SK-N-SH (cell line): ENCODE measurements around the gene MRPL14. TPM values are rescaled to one million over a fixed set of nuclear protein-coding genes. Genes with fewer than 3 reads are reported as not detected.

Source experiments
- CTCF ChIA-PET: fragments of 300-600, 350-600 bp; formaldehyde crosslinking; extraction: SDS; loops from one replicate; lab custom pipeline; 2021; lab: Yijun Ruan, JAX
- POLR2A ChIA-PET: fragments of 350-600 bp; sonication (Branson Sonifier 250); formaldehyde crosslinking; extraction: SDS; loops from one replicate; lab custom pipeline; 2020; ENCODE audit warnings: antibody characterized with exemption, inconsistent platforms; lab: Yijun Ruan, JAX
- DNase-seq: peaks from one replicate; pipeline ENCODE4 v3.0.0; 2012
- H2AFZ ChIP-seq: fragments of 200-600 bp; sonication (generic); 2 replicates; pipeline ENCODE4 v1.8.1; 2016; ENCODE audit warnings: antibody characterized with exemption, mild to moderate bottlenecking, low read depth
- H3F3A ChIP-seq: fragments of 200-600 bp; sonication (generic); replicated peaks from 2 replicates; pipeline ENCODE3; 2016; ENCODE audit warnings: antibody characterized with exemption, mild to moderate bottlenecking; ENCODE audit not compliant: insufficient read depth
- H3K27ac ChIP-seq, 2 experiments: fragments of 200-500 bp in 1 of 2; fragments of 200-600 bp in 1 of 2; sonication (Bioruptor generic) in 1 of 2; sonication (generic), shearing (Covaris generic) in 1 of 2; 2 replicates each; pipeline versions ENCODE4 v1.5.1 to v1.6.1; 2014 to 2016; ENCODE audit warnings: low read depth in 2 of 2, inconsistent platforms in 1 of 2, low read length in 1 of 2, mild to moderate bottlenecking in 1 of 2, mixed read lengths in 1 of 2
- H3K27me3 ChIP-seq: fragments of 200-600 bp; sonication (generic), shearing (Covaris generic); 2 replicates; pipeline ENCODE4 v1.6.1; 2016; ENCODE audit warnings: mixed run types; ENCODE audit not compliant: insufficient read depth
- H3K36me3 ChIP-seq, 2 experiments: fragments of 200-500 bp in 1 of 2; fragments of 200-600 bp in 1 of 2; sonication (Bioruptor generic) in 1 of 2; sonication (generic) in 1 of 2; replicated peaks in 1 of 2; 2 replicates each; pipeline versions ENCODE3 to v1.5.1; 2014 to 2016; ENCODE audit warnings: low read length in 1 of 2, mild to moderate bottlenecking in 1 of 2; ENCODE audit not compliant: insufficient read depth in 2 of 2, control insufficient read depth in 1 of 2
- H3K4me1 ChIP-seq, 2 experiments: fragments of 200-500 bp in 1 of 2; fragments of 200-600 bp in 1 of 2; sonication (Bioruptor generic) in 1 of 2; sonication (generic), shearing (Covaris generic) in 1 of 2; 2 replicates each; pipeline versions ENCODE4 v1.5.1 to v1.6.1; 2014 to 2016; ENCODE audit warnings: low read depth in 1 of 2, low read length in 1 of 2, mixed run types in 1 of 2; ENCODE audit not compliant: insufficient read depth in 2 of 2, control insufficient read depth in 1 of 2
- H3K4me2 ChIP-seq: fragments of 200-600 bp; sonication (generic), shearing (Covaris generic); 2 replicates; pipeline ENCODE4 v1.6.1; 2017; ENCODE audit warnings: mixed run types
- H3K4me3 ChIP-seq, 2 experiments: fragments of 200-500 bp in 1 of 2; fragments of 200-600 bp in 1 of 2; sonication (Bioruptor generic) in 1 of 2; sonication (generic), shearing (Covaris generic) in 1 of 2; 2 replicates each; pipeline versions ENCODE4 v1.5.1 to v1.8.1; 2014 to 2016; ENCODE audit warnings: low read depth in 2 of 2, inconsistent platforms in 1 of 2, low read length in 1 of 2, mild to moderate bottlenecking in 1 of 2, mixed read lengths in 1 of 2, moderate library complexity in 1 of 2
- H3K79me2 ChIP-seq: fragments of 200-600 bp; sonication (generic); 2 replicates; pipeline ENCODE4 v1.8.1; 2017; ENCODE audit warnings: mild to moderate bottlenecking; ENCODE audit not compliant: insufficient read depth
- H3K9ac ChIP-seq: fragments of 200-600 bp; sonication (generic); 2 replicates; pipeline ENCODE4 v1.6.1; 2017; ENCODE audit warnings: mixed run types
- H3K9me2 ChIP-seq: fragments of 200-600 bp; sonication (generic); 2 replicates; pipeline ENCODE4 v1.6.1; 2017; ENCODE audit warnings: mixed run types
- H3K9me3 ChIP-seq: fragments of 200-600 bp; sonication (generic); 2 replicates; pipeline ENCODE4 v1.6.1; 2017; ENCODE audit warnings: mixed run types, mild to moderate bottlenecking, moderate library complexity
- H4K20me1 ChIP-seq: fragments of 200-600 bp; sonication (generic); 2 replicates; pipeline ENCODE4 v1.6.1; 2017; ENCODE audit warnings: mild to moderate bottlenecking, mixed run types; ENCODE audit not compliant: insufficient read depth
- CHD2 ChIP-seq: fragments of 150-350 bp; IDR thresholded peaks from 2 replicates; pipeline ENCODE4 v1.6.1; 2018; ENCODE audit warnings: low read length; ENCODE audit not compliant: partially characterized antibody
- ELF1 ChIP-seq: IDR thresholded peaks from 2 replicates; pipeline ENCODE4 v1.4.0; 2012
- FOXM1 ChIP-seq: IDR thresholded peaks from 2 replicates; pipeline ENCODE4 v1.4.0; 2012; ENCODE audit warnings: low read depth, mild to moderate bottlenecking
- GABPA ChIP-seq: IDR thresholded peaks from 2 replicates; pipeline ENCODE4 v1.4.0; 2012; ENCODE audit warnings: low read depth, mild to moderate bottlenecking
- MAX ChIP-seq: IDR thresholded peaks from 2 replicates; pipeline ENCODE4 v1.4.0; 2012; ENCODE audit warnings: low read depth
- POLR2AphosphoS5 ChIP-seq: IDR thresholded peaks from 2 replicates; pipeline ENCODE4 v1.6.1; 2012; ENCODE audit warnings: low read depth, low read length
- RCOR1 ChIP-seq: fragments of 150-350 bp; IDR thresholded peaks from 2 replicates; pipeline ENCODE4 v1.6.1; 2017; ENCODE audit warnings: antibody characterized with exemption, low read length
- RFX5 ChIP-seq: IDR thresholded peaks from 2 replicates; pipeline ENCODE4 v1.6.1; 2012; ENCODE audit warnings: mild to moderate bottlenecking, improper control_type of control experiment, low read length
- SIN3A ChIP-seq: IDR thresholded peaks from 2 replicates; pipeline ENCODE4 v1.6.1; 2012; ENCODE audit warnings: low read depth, mild to moderate bottlenecking, low read length, moderate library complexity, borderline replicate concordance
- SMC3 ChIP-seq: IDR thresholded peaks from 2 replicates; pipeline ENCODE4 v1.6.1; 2012; ENCODE audit warnings: low read depth, low read length, improper control_type of control experiment
- TAF1 ChIP-seq: IDR thresholded peaks from 2 replicates; pipeline ENCODE4 v1.6.1; 2012; ENCODE audit warnings: low read depth, mild to moderate bottlenecking, low read length, moderate library complexity, borderline replicate concordance
- WGBS: methylation state at CpG from one replicate; pipeline ENCODE4 v1.1.6; 2017; ENCODE audit warnings: low lambda C conversion rate; 5-methylcytosine and 5-hydroxymethylcytosine counted together
- polyA plus RNA-seq, 3 experiments: library from polyadenylated mRNA; depleted of rRNA; stranded (reverse); fragments of >200 nt; gene quantifications; 2 replicates each; pipeline ENCODE4 v1.2.3, GENCODE V29; 2012
- TF ChIP-seq, protein P1 (sequence below): IDR thresholded peaks from 2 replicates; pipeline ENCODE4 v1.4.0; 2012; ENCODE audit warnings: low read depth, borderline replicate concordance
- TF ChIP-seq, protein P2 (sequence below): fragments of 150-350 bp; IDR thresholded peaks from 2 replicates; pipeline ENCODE4 v1.6.1; 2017; ENCODE audit warnings: antibody characterized with exemption, low read length, low read depth, borderline replicate concordance

MRPL14 gene
- polyA plus RNA-seq, 1 of the 3 experiments (the other 2 are of a cell fraction) = 97.0 TPM

DNA sequence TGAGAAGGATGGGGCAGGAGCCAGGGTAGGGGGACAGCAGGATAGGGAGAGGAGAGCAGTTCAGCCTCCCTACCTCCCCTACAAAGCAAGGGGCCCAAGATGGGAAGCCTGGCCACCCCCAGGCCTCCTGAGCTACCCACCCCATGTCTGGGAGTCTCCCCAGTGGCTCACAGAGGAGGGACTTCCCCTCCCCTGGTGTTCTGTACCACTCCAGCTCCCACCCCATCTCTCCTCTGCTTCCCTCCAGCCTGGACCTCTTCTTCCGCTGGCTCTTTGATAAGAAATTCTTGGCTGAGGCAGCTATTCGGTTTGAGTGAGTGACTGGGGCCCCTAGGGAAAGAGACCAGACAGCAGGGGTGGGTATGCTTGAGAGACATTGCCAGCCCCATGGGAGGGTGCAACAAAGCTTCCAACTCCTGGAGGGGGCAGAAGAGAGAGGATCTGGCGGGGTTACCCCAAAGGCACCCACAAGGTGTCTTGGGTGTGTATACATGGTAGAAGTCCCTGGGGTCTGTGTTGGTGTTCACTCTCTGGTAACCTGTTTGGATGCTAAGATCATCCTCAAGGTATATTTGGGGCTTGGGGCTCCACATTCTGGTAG lies 23.2 kb upstream of the MRPL14 start:
- no peaks in the 10 kb centered on the region for H3K79me2 ChIP-seq
- peaks cover 0 to 3% of the 10 kb centered on the region in 2 experiments; a peak in 1 of 4 replicates for H3K4me1 ChIP-seq
- DNase-seq = no peak
- H3F3A ChIP-seq = no peaks in the 10 kb centered on the region
- 85% methylated on average over 3 of the region's 3 CpGs for WGBS
- H3K27me3 ChIP-seq = no peaks in the 10 kb centered on the region
- ChIA-PET CTCF (interaction anchor here (0.6 to 11.0 kb wide), 12 partner anchors 10 to 87 kb away, joined by 3 to 158 read pairs (median 8); no protein-coding TSS in a partner anchor), POLR2A (no interaction called here)
- no peak overlapping the region for H3K4me2 ChIP-seq
- peaks cover 0 to 22% of the 10 kb centered on the region in 2 experiments for H3K36me3 ChIP-seq
- H2AFZ ChIP-seq = no peak overlapping the region
- H3K9me3 ChIP-seq = no peaks in the 10 kb centered on the region
- H4K20me1 ChIP-seq = no peaks in the 10 kb centered on the region
- H3K4me3 ChIP-seq = no peak overlapping the region
- H3K9me2 ChIP-seq = no peaks in the 10 kb centered on the region
- TF ChIP-seq TAF1 (no peak), SMC3 (no peak), GABPA (no peak)
- TF ChIP-seq, protein P1, sequence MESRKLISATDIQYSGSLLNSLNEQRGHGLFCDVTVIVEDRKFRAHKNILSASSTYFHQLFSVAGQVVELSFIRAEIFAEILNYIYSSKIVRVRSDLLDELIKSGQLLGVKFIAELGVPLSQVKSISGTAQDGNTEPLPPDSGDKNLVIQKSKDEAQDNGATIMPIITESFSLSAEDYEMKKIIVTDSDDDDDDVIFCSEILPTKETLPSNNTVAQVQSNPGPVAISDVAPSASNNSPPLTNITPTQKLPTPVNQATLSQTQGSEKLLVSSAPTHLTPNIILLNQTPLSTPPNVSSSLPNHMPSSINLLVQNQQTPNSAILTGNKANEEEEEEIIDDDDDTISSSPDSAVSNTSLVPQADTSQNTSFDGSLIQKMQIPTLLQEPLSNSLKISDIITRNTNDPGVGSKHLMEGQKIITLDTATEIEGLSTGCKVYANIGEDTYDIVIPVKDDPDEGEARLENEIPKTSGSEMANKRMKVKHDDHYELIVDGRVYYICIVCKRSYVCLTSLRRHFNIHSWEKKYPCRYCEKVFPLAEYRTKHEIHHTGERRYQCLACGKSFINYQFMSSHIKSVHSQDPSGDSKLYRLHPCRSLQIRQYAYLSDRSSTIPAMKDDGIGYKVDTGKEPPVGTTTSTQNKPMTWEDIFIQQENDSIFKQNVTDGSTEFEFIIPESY = no peak
- TF ChIP-seq, all 33 proteins: peak for 0
- no peak overlapping the region for H3K9ac ChIP-seq
- no peak overlapping the region for H3K27ac ChIP-seq

- H3K79me2 ChIP-seq = no peaks in the 10 kb centered on the region
- H3K9ac ChIP-seq = no peak overlapping the region
- TF ChIP-seq ELF1 = no peak
- no peak for TF ChIP-seq RFX5
- TF ChIP-seq SMC3 = no peak
- TF ChIP-seq SIN3A = no peak
- no peak for TF ChIP-seq FOXM1
- no peak for TF ChIP-seq GABPA
- TF ChIP-seq RCOR1 = no peak
- TF ChIP-seq, protein P2, sequence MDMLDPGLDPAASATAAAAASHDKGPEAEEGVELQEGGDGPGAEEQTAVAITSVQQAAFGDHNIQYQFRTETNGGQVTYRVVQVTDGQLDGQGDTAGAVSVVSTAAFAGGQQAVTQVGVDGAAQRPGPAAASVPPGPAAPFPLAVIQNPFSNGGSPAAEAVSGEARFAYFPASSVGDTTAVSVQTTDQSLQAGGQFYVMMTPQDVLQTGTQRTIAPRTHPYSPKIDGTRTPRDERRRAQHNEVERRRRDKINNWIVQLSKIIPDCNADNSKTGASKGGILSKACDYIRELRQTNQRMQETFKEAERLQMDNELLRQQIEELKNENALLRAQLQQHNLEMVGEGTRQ = no peak
- no peak for TF ChIP-seq CHD2
- TF ChIP-seq POLR2AphosphoS5 = no peak
- TF ChIP-seq, protein P1 = no peak
- TF ChIP-seq MAX = no peak
- H3K27me3 ChIP-seq = no peaks in the 10 kb centered on the region
- H3K4me1 ChIP-seq = peaks cover 0 to 3% of the 10 kb centered on the region in 2 experiments; a peak in 1 of 4 replicates
- H3K36me3 ChIP-seq = peaks cover 1 to 22% of the 10 kb centered on the region in 2 experiments
- H3K27ac ChIP-seq = no peak overlapping the region
- CTCF ChIA-PET = interaction anchor here (1.4 to 11.0 kb wide), 9 partner anchors 9 to 85 kb away, joined by 3 to 158 read pairs (median 10); no protein-coding TSS in a partner anchor
- H3F3A ChIP-seq = no peaks in the 10 kb centered on the region
- no peaks in the 10 kb centered on the region for H3K9me2 ChIP-seq
- H3K4me2 ChIP-seq = no peak overlapping the region
- 89% methylated on average over 7 of the region's 7 CpGs for WGBS
- no peak for DNase-seq
- POLR2A ChIA-PET = no interaction called here
- H3K9me3 ChIP-seq = no peaks in the 10 kb centered on the region
- no peak overlapping the region for H2AFZ ChIP-seq
- no peak overlapping the region for H3K4me3 ChIP-seq
- no peaks in the 10 kb centered on the region for H4K20me1 ChIP-seq
Measured at GRCh38 chr6:44149369-44150012, 22.2 kb upstream of the MRPL14 start.
